Sigmoid colon (tissue), 7 donors: ENCODE results near the gene RASD2. TPM values are rescaled to one million over a fixed set of nuclear protein-coding genes. Genes with fewer than 3 reads are reported as not detected.

Experiments
- DNase-seq: peaks from one replicate; pipeline ENCODE4 v3.0.0-alpha.2; 2019
- H3K27ac ChIP-seq, 4 donors: fragments of 200-600 bp; sonication (generic); one replicate each; pipeline ENCODE4 v1.5.1; 2016 to 2019; ENCODE audit warnings: mild to moderate bottlenecking in 1 of 4
- H3K27me3 ChIP-seq, 3 donors: fragments of 200-600 bp; sonication (generic); one replicate each; pipeline ENCODE4 v1.5.1; 2019; ENCODE audit warnings: mild to moderate bottlenecking in 1 of 3
- H3K36me3 ChIP-seq, 4 donors: fragments of 200-600 bp; sonication (generic); one replicate each; pipeline ENCODE4 v1.5.1; 2016 to 2019
- H3K4me1 ChIP-seq, 4 donors: fragments of 200-600 bp; sonication (generic); one replicate each; pipeline ENCODE4 v1.5.1; 2017 to 2019
- H3K4me3 ChIP-seq, 4 donors: fragments of 200-600 bp; sonication (generic); one replicate each; pipeline ENCODE4 v1.5.1; 2017 to 2019; ENCODE audit warnings: mild to moderate bottlenecking in 2 of 4, moderate library complexity in 1 of 4
- H3K9me3 ChIP-seq, 4 donors: fragments of 200-600 bp in 3 of 4; sonication (generic) in 3 of 4; one replicate each; pipeline versions ENCODE4 v1.5.1 to v1.6.1; 2013 to 2019
- CTCF ChIP-seq, 4 experiments: fragments of 450-650 bp in 3 of 4; fragments of 200-600 bp in 1 of 4; IDR thresholded peaks; one replicate each; pipeline ENCODE4 v1.5.1; 2016 to 2019; ENCODE audit warnings: antibody characterized with exemption in 4 of 4, mild to moderate bottlenecking in 3 of 4, moderate library complexity in 2 of 4
- EP300 ChIP-seq, 4 donors: sonication (generic); formaldehyde crosslinking; IDR thresholded peaks; one replicate each; pipeline ENCODE4 v1.6.1; 2017; ENCODE audit warnings: antibody characterized with exemption in 4 of 4
- POLR2A ChIP-seq, 2 donors: fragments of 450-650 bp; IDR thresholded peaks; one replicate each; pipeline ENCODE4 v1.6.1; 2016; ENCODE audit warnings: antibody characterized with exemption in 2 of 2, mild to moderate bottlenecking in 2 of 2, moderate library complexity in 2 of 2
- POLR2AphosphoS5 ChIP-seq, 4 donors: sonication (generic); formaldehyde crosslinking; IDR thresholded peaks; one replicate each; pipeline ENCODE4 v1.6.1; 2017; ENCODE audit warnings: antibody characterized with exemption in 4 of 4
- WGBS, 2 donors: extraction: QIAGEN DNeasy Blood & Tissue Kit; methylation state at CpG; one replicate each; pipeline ENCODE4 v1.1.7; 2013; 5-methylcytosine and 5-hydroxymethylcytosine counted together
- intact Hi-C: fragments of 100-400 bp; cut with DNase I; formaldehyde crosslinking; loops from one replicate; pipeline ENCODE4 v1.15.1; 2023
- polyA plus RNA-seq, 3 donors: library from polyadenylated mRNA; stranded (reverse); fragments of 200-250 nt; gene quantifications; one replicate each; pipeline ENCODE4 v1.2.3, GENCODE V29; 2013
- total RNA-seq, 4 donors: library from RNA; depleted of rRNA; stranded (reverse); fragments of >200 nt; gene quantifications; one replicate each; pipeline ENCODE4 v1.1.0, GENCODE V29; 2016
- donor health status: healthy with polysubstance abuse.
- donor health status: Bipolar disorder and iron deficiency.
- donor health status: healthy.

RASD2 gene
- total and polyA plus RNA-seq, 7 donors: 6.6 to 22.8 (median 12.0) TPM

- intact Hi-C loops: no loop called here
- no peaks in the 10 kb centered on the region for H3K9me3 ChIP-seq
- 89 to 93% methylated on average over 9 of the region's 9 CpGs for WGBS, 2 donors
These were observed 23.9 kb upstream of the RASD2 start for GRCh38 chr22:35516723-35517122.

GRCh38 chr22:35517207-35517606, 23.4 kb upstream of the RASD2 start:
- intact Hi-C loops: no loop called here
- Histone ChIP-seq H3K9me3 (no peaks in the 10 kb centered on the region), H3K4me3 (no peak overlapping the region), H3K4me1 (peaks cover 0 to 4% (median 0%) of the 10 kb centered on the region in 4 donors), H3K36me3 (no peaks in the 10 kb centered on the region), H3K27me3 (no peaks in the 10 kb centered on the region), H3K27ac (no peak overlapping the region)
- WGBS, 2 donors: 89 to 91% methylated on average over 6 of the region's 6 CpGs
- DNase-seq: no peak
- no peak for TF ChIP-seq CTCF (IDR thresholded peaks at IDR 0.05)
- no peak for TF ChIP-seq POLR2AphosphoS5 (IDR thresholded peaks at IDR 0.05)
- TF ChIP-seq POLR2A (IDR thresholded peaks at IDR 0.05): no peak
- TF ChIP-seq EP300 (IDR thresholded peaks at IDR 0.05): no peak

More at GRCh38 chr22:35516723-35517122, 23.9 kb upstream of the RASD2 start:
- DNase-seq: no peak
- TF ChIP-seq POLR2AphosphoS5 (IDR thresholded peaks at IDR 0.05) (no peak), POLR2A (IDR thresholded peaks at IDR 0.05) (no peak)
- H3K4me1 ChIP-seq: peaks cover 0 to 4% (median 0%) of the 10 kb centered on the region in 4 donors
- no peak overlapping the region for H3K4me3 ChIP-seq
- H3K36me3 ChIP-seq: no peaks in the 10 kb centered on the region
- no peaks in the 10 kb centered on the region for H3K27me3 ChIP-seq
- H3K27ac ChIP-seq: no peak overlapping the region

GRCh38 chr22:35517769-35518530, 22.7 kb upstream of the RASD2 start:
- H3K27me3 ChIP-seq: no peaks in the 10 kb centered on the region
- H3K36me3 ChIP-seq: no peaks in the 10 kb centered on the region
- WGBS, 2 donors: 36 to 69% methylated on average over 8 of the region's 8 CpGs
- no peak for DNase-seq
- no peak for TF ChIP-seq POLR2A (IDR thresholded peaks at IDR 0.05)
- peaks cover 0 to 4% (median 0%) of the 10 kb centered on the region in 4 donors for H3K4me1 ChIP-seq
- no peak overlapping the region for H3K4me3 ChIP-seq
- no peak overlapping the region for H3K27ac ChIP-seq
- intact Hi-C loops: no loop called here
- no peaks in the 10 kb centered on the region for H3K9me3 ChIP-seq

GRCh38 chr22:35518811-35519210, 21.8 kb upstream of the RASD2 start:
- Histone ChIP-seq H3K36me3 (no peaks in the 10 kb centered on the region), H3K27me3 (no peaks in the 10 kb centered on the region), H3K4me1 (peaks cover 0 to 7% (median 5%) of the 10 kb centered on the region in 4 donors), H3K27ac (no peak overlapping the region), H3K9me3 (no peaks in the 10 kb centered on the region), H3K4me3 (no peak overlapping the region)
- no peak for TF ChIP-seq CTCF (IDR thresholded peaks at IDR 0.05)
- TF ChIP-seq POLR2A (IDR thresholded peaks at IDR 0.05): no peak
- TF ChIP-seq EP300 (IDR thresholded peaks at IDR 0.05): no peak
- no peak for TF ChIP-seq POLR2AphosphoS5 (IDR thresholded peaks at IDR 0.05)
- no peak for DNase-seq
- 86 to 92% methylated on average over 7 of the region's 7 CpGs for WGBS, 2 donors
- intact Hi-C loops: no loop called here

GRCh38 chr22:35519306-35520000, 21.2 kb upstream of the RASD2 start:
- no peaks in the 10 kb centered on the region for H3K9me3 ChIP-seq
- H3K4me3 ChIP-seq: no peak overlapping the region
- intact Hi-C loops: no loop called here
- TF ChIP-seq CTCF (IDR thresholded peaks at IDR 0.05) (no peak), EP300 (IDR thresholded peaks at IDR 0.05) (no peak), POLR2AphosphoS5 (IDR thresholded peaks at IDR 0.05) (no peak), POLR2A (IDR thresholded peaks at IDR 0.05) (no peak)
- H3K27ac ChIP-seq: no peak overlapping the region
- peaks cover 0 to 13% (median 8%) of the 10 kb centered on the region in 4 donors for H3K4me1 ChIP-seq
- no peaks in the 10 kb centered on the region for H3K36me3 ChIP-seq
- DNase-seq: no peak
- H3K27me3 ChIP-seq: no peaks in the 10 kb centered on the region
- 90 to 93% methylated on average over 9 of the region's 9 CpGs for WGBS, 2 donors
